Stimulated activated CD8-positive, alpha-beta memory T cell treated with anti-CD3 and anti-CD28 coated beads, Interleukin-4, amount 100 ng/mL, for 48 hours (primary cell): Measurements from ENCODE around the gene SLC2A13.

Source experiments
- DNase-seq: peaks from one replicate; pipeline ENCODE4 v3.0.0-alpha.2; 2020

Gene SLC2A13

DNA sequence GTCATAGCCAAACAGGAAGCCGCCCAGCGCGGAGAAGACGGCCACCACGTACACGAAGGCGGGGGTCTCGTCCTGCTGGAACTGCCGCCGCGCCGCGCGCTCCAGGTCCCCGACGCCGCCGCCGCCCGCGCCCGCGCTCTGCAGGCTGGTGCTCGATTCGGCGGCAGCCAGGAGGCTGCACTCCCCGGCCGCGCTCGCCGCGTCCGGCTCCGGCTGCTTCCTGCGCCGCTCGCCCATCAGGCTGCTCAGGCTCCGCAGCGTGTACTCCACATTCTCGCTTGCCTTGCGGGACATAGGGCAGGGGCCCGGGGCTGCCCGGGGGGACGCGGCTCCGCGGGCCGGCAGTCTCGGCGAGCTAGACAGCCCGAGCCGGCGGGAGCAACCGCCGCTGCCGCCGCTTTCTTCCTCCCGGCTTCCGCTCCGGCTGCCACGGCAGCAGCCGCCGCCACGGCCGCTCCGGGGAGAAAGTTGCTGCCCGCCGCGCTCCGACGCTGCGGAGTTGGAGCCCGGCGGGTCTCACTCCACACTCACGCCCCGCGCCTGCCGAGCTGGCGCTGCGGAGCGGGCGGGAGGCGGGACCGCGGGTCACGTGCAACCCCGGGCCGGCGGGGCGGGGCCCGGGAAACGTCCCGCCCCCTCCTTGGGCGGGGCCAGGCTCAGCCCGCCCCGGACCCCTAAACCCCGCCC lies at the start of gene SLC2A13:
Gene SLC2A13 (minus strand): TSS at position 567 of the 687 bp plus-strand sequence. CDS start 273 bp downstream, at position 294.
- peak; percentile 78 for DNase-seq

DNA sequence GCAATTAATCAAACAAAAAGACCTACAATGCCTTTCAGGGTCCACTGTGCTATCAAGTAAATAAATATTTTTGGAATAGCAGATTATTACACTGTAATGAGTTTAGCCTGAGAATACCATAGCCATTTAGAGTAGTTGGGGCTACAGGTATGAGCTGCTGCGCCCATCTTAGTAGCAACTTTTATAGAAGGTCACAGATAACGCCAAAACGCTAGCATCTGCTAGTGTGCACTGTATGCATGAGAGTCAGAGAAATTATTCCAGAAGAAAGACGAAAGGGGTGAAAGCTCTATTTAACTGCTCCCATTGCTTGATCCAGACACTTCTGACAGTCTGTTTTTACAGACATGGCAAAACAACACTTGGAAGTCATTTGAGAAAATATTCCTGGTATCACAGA lies 48.5 kb upstream of the SLC2A13 start:
- DNase-seq = no peak

DNA sequence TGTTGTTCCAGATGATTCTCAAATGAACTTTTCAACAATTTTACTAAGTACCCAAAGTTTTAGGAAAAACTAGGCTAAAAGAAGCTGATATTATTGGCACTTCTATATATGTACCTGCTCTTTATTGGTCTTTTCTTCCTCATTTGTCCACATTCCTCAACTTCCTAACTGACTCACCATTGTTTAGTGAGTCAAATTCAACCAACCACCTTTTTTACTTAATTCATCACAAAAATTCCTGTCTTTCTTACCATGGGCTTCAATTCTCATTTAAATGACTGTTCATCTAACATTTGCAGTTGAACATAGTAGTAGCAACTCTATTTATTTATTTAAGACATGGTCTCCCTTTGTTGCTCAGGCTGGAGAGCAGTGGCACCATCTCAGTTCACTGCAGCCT lies 47.6 kb upstream of the SLC2A13 start:
- no peak for DNase-seq

GRCh38 chr12:40152783-40153383 lies 47.0 kb upstream of the SLC2A13 start:
- DNase-seq = peak; percentile 62

GRCh38 chr12:40149673-40150260 lies 43.9 kb upstream of the SLC2A13 start:
- DNase-seq = no peak

DNA sequence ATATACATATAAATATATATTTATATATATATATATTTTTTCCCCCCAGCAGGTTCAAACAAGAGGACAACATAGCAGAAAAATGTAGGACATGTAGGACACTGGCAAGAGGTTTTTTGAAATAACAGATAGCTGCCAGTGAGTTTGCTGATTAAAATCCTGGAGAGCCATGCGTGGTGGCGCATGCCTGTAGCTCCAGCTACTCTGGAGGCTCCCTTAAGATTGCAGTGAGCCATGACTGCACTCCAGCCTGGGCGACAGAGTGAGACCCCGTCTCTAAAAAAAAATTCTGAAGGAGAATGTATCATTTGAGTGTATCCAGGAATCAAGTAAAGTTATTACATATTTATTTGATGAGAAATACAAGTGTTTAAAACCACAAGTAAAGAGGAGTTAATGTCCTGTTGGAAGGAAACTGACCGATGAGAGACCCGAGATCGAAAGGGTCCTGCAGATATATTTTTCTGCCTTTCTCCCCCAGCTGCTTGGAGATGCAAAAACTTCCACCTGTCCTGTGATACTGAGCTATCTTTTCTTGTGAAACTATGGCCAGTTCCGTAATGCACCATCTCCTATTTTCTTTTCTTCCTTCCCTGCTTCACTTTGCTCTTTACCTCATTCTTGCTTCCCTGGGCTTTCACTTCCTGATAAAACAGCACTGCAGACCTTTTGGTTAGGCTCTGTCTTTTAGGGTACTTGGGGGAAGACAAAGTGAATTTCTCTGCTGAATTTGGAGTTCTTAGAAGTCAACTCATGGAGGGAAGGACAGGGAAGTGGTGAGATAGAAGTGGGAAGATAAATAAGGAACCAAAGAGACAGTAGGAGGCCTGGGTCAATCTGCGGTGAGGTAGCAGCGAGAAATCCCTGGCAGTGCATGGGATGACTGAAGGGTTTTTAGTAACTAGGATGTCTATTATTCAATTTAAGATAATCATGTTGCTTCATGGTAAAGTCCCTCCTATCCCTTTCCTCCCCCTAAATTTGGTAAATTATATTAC lies 41.2 kb upstream of the SLC2A13 start:
- no peak for DNase-seq

DNA sequence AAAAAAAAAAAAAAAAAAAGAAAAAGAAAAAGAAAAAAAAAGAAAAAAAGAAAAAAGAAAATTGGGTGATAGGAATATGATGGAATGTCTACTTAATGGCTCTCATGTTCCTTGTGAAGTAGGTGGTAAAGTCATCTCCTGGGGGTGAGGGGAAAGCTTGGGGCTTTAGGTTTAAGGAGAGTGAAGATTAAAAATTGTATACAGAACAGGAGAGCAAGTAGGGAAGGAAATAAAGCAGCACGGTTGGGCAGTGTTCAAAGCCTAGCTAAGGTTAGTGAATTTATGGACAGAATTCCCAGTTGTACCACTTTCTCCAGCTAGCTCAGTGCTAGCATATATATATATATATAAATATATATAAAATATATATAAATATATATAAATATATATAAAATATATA lies 40.0 kb upstream of the SLC2A13 start:
- DNase-seq = no peak

DNA sequence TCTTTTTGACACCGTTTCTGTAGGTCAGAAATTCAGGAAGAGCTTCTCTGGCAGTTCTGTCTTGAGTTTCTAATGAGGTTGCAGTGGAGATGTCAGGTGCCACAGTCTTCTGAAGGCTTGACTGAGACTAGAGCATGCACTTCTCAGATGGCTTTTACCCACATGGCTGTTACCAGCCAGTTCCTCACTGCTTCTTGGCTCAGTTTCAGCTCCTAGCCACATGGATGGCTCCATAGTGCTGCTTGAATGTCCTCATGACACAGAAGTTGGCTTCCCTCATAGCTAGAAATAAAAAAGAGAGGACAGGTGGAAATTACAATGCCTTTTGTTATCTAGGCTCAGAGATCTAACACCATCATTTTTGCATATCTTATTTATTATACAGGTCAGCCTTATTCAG lies 38.1 kb upstream of the SLC2A13 start:
- no peak for DNase-seq

GRCh38 chr12:40142001-40142744 lies 36.3 kb upstream of the SLC2A13 start:
- DNase-seq = no peak

- no peak for DNase-seq
Observed at GRCh38 chr12:40138526-40138925, 32.6 kb upstream of the SLC2A13 start.

GRCh38 chr12:40137252-40137651 lies 31.4 kb upstream of the SLC2A13 start:
- DNase-seq = no peak

GRCh38 chr12:40127408-40127807 lies 21.5 kb upstream of the SLC2A13 start:
- DNase-seq = no peak

- DNase-seq = no peak
Observed at GRCh38 chr12:40123496-40123895, 17.6 kb upstream of the SLC2A13 start.

- no peak for DNase-seq
Observed at GRCh38 chr12:40122842-40123241, 17.0 kb upstream of the SLC2A13 start.

GRCh38 chr12:40117818-40118217 lies 11.9 kb upstream of the SLC2A13 start:
- no peak for DNase-seq

DNA sequence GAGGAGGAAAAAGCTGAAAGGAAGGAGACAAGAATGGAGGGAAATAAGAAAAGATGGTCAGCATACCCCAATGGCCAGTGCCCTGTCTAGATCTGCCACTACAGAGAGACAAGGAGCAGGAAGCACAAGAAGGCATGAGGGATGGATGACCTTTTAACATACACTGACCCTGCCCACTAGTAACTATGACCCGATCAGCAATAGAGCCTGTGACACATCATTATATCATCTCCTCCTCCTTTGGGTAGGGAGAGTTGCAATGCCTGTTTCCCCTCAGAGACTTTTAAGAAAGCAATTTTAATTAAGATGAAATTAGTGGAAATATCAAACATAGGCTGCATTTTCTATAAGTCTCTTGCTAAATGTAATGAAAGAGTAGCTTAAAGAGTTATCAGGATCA lies 4.7 kb upstream of the SLC2A13 start:
- no peak for DNase-seq

DNA sequence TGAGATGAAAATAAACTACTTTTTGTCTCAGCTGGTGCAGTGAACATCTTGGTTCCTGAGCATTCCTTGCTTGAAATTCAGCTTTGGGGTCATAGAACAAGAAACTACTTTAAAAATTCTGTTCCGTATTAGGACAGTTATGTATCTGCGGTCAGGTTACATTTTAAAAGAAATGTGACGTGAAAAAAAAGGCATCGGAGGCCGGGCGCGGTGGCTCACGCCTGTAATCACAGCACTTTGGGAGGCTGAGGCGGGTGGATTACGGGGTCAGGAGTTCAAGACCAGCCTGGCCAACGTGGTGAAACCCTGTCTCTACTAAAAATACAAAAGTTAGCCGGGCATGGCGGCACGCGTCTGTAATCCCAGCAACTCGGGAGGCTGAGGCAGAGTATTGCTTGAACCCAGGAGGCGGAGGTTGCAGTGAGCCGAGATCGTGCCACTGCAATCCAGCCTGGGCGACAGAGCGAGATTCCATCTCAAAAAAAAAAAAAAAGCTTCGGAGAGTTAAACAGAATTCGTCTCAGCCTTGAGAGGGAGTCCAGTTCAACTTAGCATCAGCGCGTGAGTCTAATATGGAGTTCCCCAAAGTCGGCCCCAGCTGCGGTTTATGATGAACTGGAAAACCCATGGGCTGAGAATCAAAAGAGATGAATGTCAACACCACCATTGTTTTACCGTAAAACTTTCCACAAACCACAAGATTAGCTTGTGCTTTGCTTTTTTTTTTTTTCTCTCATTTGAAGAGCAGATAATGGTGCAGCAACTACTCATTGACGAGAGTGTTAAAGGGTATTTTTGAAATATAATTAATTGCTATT lies 2.1 kb upstream of the SLC2A13 start:
- DNase-seq = no peak

GRCh38 chr12:40107098-40107802 lies 1.4 kb upstream of the SLC2A13 start:
- DNase-seq = peak; percentile 96

DNA sequence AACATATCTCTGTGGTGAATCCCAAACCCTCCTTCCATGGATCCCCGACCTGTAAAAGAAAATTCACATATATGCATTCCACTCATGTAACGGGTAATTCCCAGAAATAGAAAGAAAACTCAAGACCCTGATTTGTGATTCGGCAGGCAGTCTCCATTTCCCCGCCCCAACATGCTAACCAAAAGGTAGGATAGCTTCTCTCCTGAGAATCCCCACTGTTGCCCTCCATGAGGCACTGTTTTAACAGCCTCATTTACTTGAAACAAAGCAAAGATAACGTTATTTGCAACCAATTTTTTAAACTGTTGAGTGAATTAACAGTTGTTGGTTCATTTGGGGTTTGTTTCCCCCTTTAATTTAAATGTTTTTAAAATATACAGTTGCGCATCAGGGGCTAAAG lies 774 bp upstream of the SLC2A13 start:
- no peak for DNase-seq

GRCh38 chr12:40106202-40106533 lies 287 bp upstream of the SLC2A13 start:
- DNase-seq = no peak

DNA sequence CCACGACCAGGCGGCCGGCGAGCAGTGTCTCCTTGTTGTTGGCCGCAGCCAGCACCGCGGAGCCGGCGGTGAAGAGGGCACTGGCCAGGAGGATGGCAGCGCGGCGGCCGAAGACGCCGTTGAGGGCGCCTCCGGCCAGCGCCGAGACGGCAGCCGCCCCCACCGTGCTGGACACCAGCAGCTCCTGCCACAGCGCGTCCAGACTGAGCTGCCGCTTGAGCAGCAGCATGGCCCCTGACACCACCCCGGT lies 691 bp downstream of the SLC2A13 start:
- no peak for DNase-seq
